H1 (cell line): ENCODE data around the gene P3H3. TPM values are rescaled to one million over a fixed set of nuclear protein-coding genes. Genes with fewer than 3 reads are reported as not detected.

ENCODE experiments used
- BCL11A ChIP-seq, 2 experiments: IDR thresholded peaks; one replicate each; pipeline ENCODE4 v1.6.1; 2011; ENCODE audit warnings: low read depth in 2 of 2, low read length in 2 of 2, mild to moderate bottlenecking in 2 of 2
- CBX8 ChIP-seq: fragments of 300-800, 300-1000 bp; sonication (generic); IDR thresholded peaks from 2 replicates; pipeline ENCODE4 v1.7.1; 2016; ENCODE audit warnings: low read depth, low read length, borderline replicate concordance
- JUND ChIP-seq: IDR thresholded peaks from 2 replicates; pipeline ENCODE4 v1.6.1; 2011; ENCODE audit warnings: mild to moderate bottlenecking, improper control_type of control experiment, low read length
- PHF8 ChIP-seq: fragments of 200-600 bp; sonication (generic); conservative IDR thresholded peaks from 2 replicates; pipeline ENCODE4 v1.7.1; 2012; ENCODE audit warnings: low read depth, mild to moderate bottlenecking, inconsistent platforms, low read length, moderate library complexity
- POLR2A ChIP-seq, 2 experiments: IDR thresholded peaks; 1 replicate in 1 of 2; 2 replicates in 1 of 2; pipeline ENCODE4 v1.6.1; 2011; ENCODE audit warnings: low read depth in 2 of 2, low read length in 2 of 2, mild to moderate bottlenecking in 2 of 2; ENCODE audit errors: control extremely low read depth in 1 of 2
- RAD21 ChIP-seq, 2 experiments: IDR thresholded peaks in 1 of 2; conservative IDR thresholded peaks in 1 of 2; 2 replicates each; pipeline ENCODE4 v1.6.1; 2011; ENCODE audit warnings: low read depth in 2 of 2, low read length in 2 of 2, improper control_type of control experiment in 1 of 2, inconsistent platforms in 1 of 2, mild to moderate bottlenecking in 1 of 2, moderate library complexity in 1 of 2
- RNF2 ChIP-seq: fragments of 200-900, 300-1000 bp; sonication (generic); IDR thresholded peaks from 2 replicates; pipeline ENCODE4 v1.7.1; 2016; ENCODE audit warnings: borderline replicate concordance, low read depth, mild to moderate bottlenecking, antibody characterized with exemption, low read length; ENCODE audit not compliant: poor library complexity, severe bottlenecking; ENCODE audit errors: missing control alignments
- SIRT6 ChIP-seq: IDR thresholded peaks from one replicate; pipeline ENCODE4 v1.7.1; 2012; ENCODE audit warnings: low read length, inconsistent platforms
- TCF12 ChIP-seq: IDR thresholded peaks from 2 replicates; pipeline ENCODE4 v1.6.1; 2011; ENCODE audit warnings: low read depth, mild to moderate bottlenecking, low read length
- TEAD4 ChIP-seq: IDR thresholded peaks from 2 replicates; pipeline ENCODE4 v1.6.1; 2012; ENCODE audit warnings: low read depth, low read length, inconsistent platforms, mixed read lengths
- polyA plus RNA-seq, 7 experiments: library from polyadenylated mRNA; depleted of rRNA in 3 of 7; stranded (reverse) in 5 of 7; unstranded in 2 of 7; fragments of >200 nt in 5 of 7; fragments of 200-250 nt in 2 of 7; gene quantifications; 1 replicate in 5 of 7; 2 replicates in 1 of 7; 4 replicates in 1 of 7; pipeline versions ENCODE4 v1.2.1 to v1.2.3, GENCODE V29; 2011 to 2013; ENCODE audit warnings: missing spikeins in 2 of 7, mixed read lengths in 2 of 7
- total RNA-seq: library from RNA; stranded (reverse); fragmentation: NEBNext Ultra II Directional; extraction: Animal tissue kit (Norgen Biotek cat#: 25700); gene quantifications from 2 replicates; pipeline ENCODE4 v1.2.1, GENCODE V29; 2021
- TF ChIP-seq, protein P1 (sequence below): fragments of 300-600 bp; sonication (generic); IDR thresholded peaks from 2 replicates; pipeline ENCODE4 v1.7.1; 2012; ENCODE audit warnings: low read length, moderate library complexity, mild to moderate bottlenecking, inconsistent platforms; ENCODE audit not compliant: insufficient replicate concordance

Gene P3H3
- total and polyA plus RNA-seq, 2 of the 8 experiments (the other 6 are each of a cell fraction or from before 2014, with no cell fraction given) = 22.9 to 43.5 TPM

DNA sequence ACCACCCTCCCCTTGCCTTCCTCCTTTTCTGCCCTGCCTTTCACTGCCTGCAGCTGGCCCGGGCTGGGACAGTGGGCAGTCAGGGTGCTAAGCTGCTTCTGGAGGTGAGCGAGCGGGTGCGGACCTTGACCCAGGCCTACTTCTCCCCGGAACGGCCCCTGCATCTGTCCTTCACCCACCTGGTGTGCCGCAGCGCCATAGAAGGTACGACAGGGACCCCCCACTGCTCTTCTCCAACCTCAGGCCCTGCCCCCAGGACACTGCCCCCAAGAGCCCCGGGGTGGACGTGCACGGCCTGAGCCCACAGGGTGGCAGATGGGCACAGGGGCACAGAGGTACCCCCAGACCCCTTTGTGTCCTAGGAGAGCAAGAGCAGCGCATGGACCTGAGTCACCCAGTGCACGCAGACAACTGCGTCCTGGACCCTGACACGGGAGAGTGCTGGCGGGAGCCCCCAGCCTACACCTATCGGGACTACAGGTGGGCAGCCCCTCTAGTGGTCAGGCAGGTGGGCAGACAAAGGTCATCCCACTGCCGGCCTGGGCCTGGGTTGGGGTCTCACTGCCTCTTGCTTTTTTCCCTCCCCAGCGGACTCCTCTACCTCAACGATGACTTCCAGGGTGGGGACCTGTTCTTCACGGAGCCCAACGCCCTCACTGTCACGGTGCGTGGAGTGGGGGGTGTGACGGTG lies 9.3 kb downstream of the P3H3 start (continued):
- TF ChIP-seq, protein P1, sequence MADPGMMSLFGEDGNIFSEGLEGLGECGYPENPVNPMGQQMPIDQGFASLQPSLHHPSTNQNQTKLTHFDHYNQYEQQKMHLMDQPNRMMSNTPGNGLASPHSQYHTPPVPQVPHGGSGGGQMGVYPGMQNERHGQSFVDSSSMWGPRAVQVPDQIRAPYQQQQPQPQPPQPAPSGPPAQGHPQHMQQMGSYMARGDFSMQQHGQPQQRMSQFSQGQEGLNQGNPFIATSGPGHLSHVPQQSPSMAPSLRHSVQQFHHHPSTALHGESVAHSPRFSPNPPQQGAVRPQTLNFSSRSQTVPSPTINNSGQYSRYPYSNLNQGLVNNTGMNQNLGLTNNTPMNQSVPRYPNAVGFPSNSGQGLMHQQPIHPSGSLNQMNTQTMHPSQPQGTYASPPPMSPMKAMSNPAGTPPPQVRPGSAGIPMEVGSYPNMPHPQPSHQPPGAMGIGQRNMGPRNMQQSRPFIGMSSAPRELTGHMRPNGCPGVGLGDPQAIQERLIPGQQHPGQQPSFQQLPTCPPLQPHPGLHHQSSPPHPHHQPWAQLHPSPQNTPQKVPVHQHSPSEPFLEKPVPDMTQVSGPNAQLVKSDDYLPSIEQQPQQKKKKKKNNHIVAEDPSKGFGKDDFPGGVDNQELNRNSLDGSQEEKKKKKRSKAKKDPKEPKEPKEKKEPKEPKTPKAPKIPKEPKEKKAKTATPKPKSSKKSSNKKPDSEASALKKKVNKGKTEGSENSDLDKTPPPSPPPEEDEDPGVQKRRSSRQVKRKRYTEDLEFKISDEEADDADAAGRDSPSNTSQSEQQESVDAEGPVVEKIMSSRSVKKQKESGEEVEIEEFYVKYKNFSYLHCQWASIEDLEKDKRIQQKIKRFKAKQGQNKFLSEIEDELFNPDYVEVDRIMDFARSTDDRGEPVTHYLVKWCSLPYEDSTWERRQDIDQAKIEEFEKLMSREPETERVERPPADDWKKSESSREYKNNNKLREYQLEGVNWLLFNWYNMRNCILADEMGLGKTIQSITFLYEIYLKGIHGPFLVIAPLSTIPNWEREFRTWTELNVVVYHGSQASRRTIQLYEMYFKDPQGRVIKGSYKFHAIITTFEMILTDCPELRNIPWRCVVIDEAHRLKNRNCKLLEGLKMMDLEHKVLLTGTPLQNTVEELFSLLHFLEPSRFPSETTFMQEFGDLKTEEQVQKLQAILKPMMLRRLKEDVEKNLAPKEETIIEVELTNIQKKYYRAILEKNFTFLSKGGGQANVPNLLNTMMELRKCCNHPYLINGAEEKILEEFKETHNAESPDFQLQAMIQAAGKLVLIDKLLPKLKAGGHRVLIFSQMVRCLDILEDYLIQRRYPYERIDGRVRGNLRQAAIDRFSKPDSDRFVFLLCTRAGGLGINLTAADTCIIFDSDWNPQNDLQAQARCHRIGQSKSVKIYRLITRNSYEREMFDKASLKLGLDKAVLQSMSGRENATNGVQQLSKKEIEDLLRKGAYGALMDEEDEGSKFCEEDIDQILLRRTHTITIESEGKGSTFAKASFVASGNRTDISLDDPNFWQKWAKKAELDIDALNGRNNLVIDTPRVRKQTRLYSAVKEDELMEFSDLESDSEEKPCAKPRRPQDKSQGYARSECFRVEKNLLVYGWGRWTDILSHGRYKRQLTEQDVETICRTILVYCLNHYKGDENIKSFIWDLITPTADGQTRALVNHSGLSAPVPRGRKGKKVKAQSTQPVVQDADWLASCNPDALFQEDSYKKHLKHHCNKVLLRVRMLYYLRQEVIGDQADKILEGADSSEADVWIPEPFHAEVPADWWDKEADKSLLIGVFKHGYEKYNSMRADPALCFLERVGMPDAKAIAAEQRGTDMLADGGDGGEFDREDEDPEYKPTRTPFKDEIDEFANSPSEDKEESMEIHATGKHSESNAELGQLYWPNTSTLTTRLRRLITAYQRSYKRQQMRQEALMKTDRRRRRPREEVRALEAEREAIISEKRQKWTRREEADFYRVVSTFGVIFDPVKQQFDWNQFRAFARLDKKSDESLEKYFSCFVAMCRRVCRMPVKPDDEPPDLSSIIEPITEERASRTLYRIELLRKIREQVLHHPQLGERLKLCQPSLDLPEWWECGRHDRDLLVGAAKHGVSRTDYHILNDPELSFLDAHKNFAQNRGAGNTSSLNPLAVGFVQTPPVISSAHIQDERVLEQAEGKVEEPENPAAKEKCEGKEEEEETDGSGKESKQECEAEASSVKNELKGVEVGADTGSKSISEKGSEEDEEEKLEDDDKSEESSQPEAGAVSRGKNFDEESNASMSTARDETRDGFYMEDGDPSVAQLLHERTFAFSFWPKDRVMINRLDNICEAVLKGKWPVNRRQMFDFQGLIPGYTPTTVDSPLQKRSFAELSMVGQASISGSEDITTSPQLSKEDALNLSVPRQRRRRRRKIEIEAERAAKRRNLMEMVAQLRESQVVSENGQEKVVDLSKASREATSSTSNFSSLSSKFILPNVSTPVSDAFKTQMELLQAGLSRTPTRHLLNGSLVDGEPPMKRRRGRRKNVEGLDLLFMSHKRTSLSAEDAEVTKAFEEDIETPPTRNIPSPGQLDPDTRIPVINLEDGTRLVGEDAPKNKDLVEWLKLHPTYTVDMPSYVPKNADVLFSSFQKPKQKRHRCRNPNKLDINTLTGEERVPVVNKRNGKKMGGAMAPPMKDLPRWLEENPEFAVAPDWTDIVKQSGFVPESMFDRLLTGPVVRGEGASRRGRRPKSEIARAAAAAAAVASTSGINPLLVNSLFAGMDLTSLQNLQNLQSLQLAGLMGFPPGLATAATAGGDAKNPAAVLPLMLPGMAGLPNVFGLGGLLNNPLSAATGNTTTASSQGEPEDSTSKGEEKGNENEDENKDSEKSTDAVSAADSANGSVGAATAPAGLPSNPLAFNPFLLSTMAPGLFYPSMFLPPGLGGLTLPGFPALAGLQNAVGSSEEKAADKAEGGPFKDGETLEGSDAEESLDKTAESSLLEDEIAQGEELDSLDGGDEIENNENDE = no peak
- no peak for TF ChIP-seq CBX8
- no peak for TF ChIP-seq RNF2
- TF ChIP-seq BCL11A (IDR thresholded peaks at IDR 0.05; ENCODE audit: low read depth in 2 of 2, low read length in 2 of 2) = no peak
- TF ChIP-seq JUND = no peak
- TF ChIP-seq TEAD4 = no peak
- TF ChIP-seq TCF12 = no peak
- TF ChIP-seq RAD21 (IDR thresholded peaks at IDR 0.05 in 1 of 2, conservative IDR thresholded peaks at IDR 0.05 in 1 of 2; ENCODE audit: low read depth in 2 of 2, low read length in 2 of 2) = no peak
- TF ChIP-seq PHF8 = no peak
- TF ChIP-seq SIRT6 = no peak
- no peak for TF ChIP-seq POLR2A (IDR thresholded peaks at IDR 0.05; ENCODE audit: control extremely low read depth in 1 of 2, low read depth in 2 of 2, low read length in 2 of 2)
